ENCODE measurements around the gene PHF21A. TPM values are rescaled to one million over a fixed set of nuclear protein-coding genes. Genes with fewer than 3 reads are reported as not detected.

PHF21A gene
- total and polyA plus RNA-seq, 2 of the 13 experiments (the other 11 are each of a cell fraction or from before 2014, with no cell fraction given): 4.1 to 34.6 TPM

GRCh38 chr11:46119352-46120216 lies 1.7 kb downstream of the PHF21A start (continued):
- TF ChIP-seq RERE (CRISPR knock-in tag; IDR thresholded peaks at IDR 0.05; ENCODE audit: low read depth) (no peak), ZNF740 (CRISPR knock-in tag; IDR thresholded peaks at IDR 0.05) (no peak), ZNF670 (CRISPR knock-in tag; IDR thresholded peaks at IDR 0.05; ENCODE audit: borderline replicate concordance) (no peak), SNAPC2 (CRISPR knock-in tag; IDR thresholded peaks at IDR 0.05) (no peak), ZBTB37 (CRISPR knock-in tag; IDR thresholded peaks at IDR 0.05) (no peak), KAT7 (CRISPR knock-in tag; IDR thresholded peaks at IDR 0.05; ENCODE audit: borderline replicate concordance) (no peak), JUN (CRISPR knock-in tag; IDR thresholded peaks at IDR 0.05) (no peak), RBM22 (optimal IDR thresholded peaks at IDR 0.05; ENCODE audit: low read length) (no peak), ZNF263 (CRISPR knock-in tag; IDR thresholded peaks at IDR 0.05) (peak; percentile 33; the same call in 1 of the 2 replicates), FOSL2 (CRISPR knock-in tag; IDR thresholded peaks at IDR 0.05) (peak; percentile 4; the same call in 1 of the 2 replicates), ARNTL (CRISPR knock-in tag; IDR thresholded peaks at IDR 0.05) (peak; percentile 65; the same call in 1 of the 2 replicates), ZNF296 (CRISPR knock-in tag; conservative IDR thresholded peaks at IDR 0.05) (no peak), ZNF432 (CRISPR knock-in tag; IDR thresholded peaks at IDR 0.05; ENCODE audit: borderline replicate concordance) (no peak), ZNF703 (CRISPR knock-in tag; IDR thresholded peaks at IDR 0.05; ENCODE audit: borderline replicate concordance) (no peak), DR1 (CRISPR knock-in tag; IDR thresholded peaks at IDR 0.05) (no peak), ISX (CRISPR knock-in tag; conservative IDR thresholded peaks at IDR 0.05) (0 out of 2 replicates have a peak, but pooled peaks have one; percentile 72), ZBTB2 (CRISPR knock-in tag; IDR thresholded peaks at IDR 0.05; ENCODE audit: low read depth) (no peak), ZBTB49 (CRISPR knock-in tag; IDR thresholded peaks at IDR 0.05; ENCODE audit: borderline replicate concordance) (no peak)
